GM19193 (cell line): ENCODE results near the gene GPRIN1.

Experiments used
- POLR2A ChIP-seq: IDR thresholded peaks from 4 replicates; pipeline ENCODE4 v1.6.1; 2011; ENCODE audit not compliant: insufficient read depth, insufficient read length; ENCODE audit errors: extremely low read depth

GPRIN1 gene

DNA sequence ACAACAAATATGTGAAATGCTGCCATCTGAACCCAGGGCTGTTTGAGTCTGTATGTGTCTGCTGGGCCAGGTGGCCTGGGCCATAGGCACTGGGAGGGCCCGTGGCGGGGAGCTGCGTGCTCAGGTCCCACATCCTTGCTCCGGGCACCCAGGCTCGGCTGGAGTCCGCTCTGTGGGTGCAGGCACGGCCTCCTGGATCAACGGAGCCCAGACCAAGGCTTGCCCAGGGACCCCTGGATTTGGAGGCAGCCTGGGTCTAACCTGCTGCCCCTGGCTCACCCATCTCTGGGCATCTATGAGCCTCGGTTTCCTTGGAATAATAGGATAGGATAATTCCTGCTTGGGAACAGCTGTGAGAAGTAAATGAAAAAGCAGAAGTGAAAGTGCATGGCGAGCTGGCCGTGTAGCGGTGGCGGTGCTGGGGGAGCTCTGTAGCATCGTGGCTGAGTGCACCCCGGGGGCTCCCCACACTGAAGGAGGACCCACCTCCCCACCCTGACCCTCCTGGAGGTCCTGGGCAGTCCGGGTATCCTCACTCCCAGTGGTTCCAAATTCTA, 59.6 kb downstream of the GPRIN1 start:
- TF ChIP-seq POLR2A: no peak

DNA sequence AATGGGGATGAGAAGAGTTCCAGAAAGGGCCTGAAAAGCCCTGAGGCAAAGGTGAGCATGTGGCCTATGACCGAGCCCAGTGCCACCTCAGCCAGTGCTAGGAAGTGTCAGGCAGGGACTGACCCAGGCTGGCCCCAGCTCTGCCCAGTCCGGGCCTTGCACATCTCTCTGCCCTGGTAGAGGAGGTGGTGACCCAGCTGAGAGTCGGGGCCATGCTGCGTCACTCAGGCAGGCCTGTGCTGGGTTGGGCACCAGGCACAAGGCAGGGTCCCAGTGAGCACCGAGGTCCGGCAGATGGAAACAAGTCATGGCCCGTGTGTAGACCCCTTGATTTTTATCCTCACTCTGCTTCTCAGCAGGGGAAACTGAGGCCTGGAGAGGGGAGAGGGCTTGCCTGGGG, 60.1 kb downstream of the GPRIN1 start:
- TF ChIP-seq POLR2A: no peak

DNA sequence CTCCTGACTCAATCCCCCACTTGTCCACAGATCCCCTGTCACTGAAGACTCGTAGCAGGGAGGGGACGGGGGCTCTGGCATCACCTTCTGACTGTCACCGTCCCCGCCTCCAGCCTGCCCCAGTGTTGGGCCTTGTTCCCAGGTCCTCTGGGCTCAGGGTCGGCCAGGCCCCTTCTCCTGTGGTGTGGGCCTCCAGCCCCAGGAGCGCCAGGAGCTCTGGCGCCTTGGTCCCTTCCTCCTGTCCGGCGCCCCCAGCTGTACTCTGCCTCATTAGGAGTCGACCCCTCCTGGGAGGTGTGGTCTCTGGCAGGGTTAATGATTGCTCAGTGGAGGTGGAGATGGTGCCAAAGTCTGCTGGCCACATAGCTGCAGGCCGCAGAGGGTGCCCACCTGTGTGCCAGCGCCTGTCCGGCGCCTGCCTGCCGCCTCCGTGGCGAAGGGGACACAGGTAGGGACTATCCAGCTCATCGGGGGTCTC, 61.0 kb downstream of the GPRIN1 start, which contains the start of gene CDHR2:
Gene CDHR2 (plus strand): TSS at position 376 of the 478 bp plus-strand sequence. CDS start 16,011 bp downstream, outside the sequence.
- TF ChIP-seq POLR2A: no peak

DNA sequence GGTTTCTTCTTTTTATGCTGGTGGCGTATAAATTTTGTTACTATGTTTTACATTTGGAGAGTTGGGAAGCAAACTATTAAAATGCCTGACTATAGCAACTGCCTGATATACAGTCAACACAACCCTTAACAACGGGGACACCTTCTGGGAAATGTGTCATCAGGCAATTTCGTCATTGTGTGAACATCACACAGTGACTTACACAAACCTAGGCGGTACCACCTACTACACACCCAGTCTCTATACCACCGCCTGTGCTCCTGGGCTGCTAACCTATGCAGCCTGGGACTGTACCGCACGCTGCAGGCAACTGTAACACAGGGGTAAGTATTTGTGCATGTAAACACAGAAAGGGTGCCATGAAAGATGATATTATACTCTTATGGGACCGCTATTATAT, 62.2 kb downstream of the GPRIN1 start:
- TF ChIP-seq POLR2A: no peak
